Fibroblast of skin of left quadriceps (primary cell): Measurements from ENCODE around the gene TMEM91.
"Not testable (repeated sequence)": the region's sequence is repeated elsewhere in the genome, so short reads cannot be mapped to it uniquely, and the experiment has no call there.

Experiments used
- DNase-seq, 2 experiments: peaks; one replicate each; pipeline ENCODE4 v3.0.0-alpha.2; 2013; ENCODE audit warnings: low read depth in 2 of 2

The TMEM91 gene

DNA sequence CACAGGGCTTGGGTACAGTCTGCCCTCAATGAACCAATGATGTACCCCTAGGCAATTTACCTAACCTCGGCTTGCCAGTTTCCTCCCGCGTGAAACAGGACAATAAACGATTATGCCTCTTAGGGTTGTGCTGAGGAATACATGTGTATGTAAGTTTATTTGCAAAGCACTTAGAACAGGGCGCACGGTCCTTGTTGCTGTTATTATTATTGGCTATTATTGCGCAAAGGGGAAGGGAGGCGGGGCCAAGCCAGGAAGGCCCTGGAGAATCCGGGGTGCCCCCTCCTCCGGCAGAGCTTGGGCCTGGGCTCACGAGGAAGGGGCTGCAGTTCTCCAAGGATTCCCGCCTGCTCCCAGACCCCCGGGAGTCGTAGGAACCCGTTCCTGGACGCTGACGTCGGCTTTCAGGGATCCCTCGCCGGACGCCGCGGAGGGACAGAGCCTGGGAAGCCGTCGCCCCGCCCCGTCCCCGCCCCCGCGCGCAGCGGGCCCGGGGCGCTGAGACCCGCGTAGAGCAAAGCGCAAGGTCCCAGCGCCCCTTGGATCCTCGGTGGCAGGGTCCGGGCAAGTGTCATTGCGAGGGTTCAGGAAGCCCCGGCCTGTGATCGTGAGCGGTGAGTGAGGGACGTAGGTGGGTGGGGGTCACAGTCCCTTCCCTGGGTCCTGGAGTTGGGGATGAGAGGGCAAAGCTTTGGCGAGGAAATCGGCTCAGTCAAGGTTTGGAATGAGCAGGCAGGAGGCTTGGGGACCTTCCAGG lies at the start of gene TMEM91:
Gene TMEM91, plus strand, starts transcription at position 293 of the 757 bp plus-strand sequence. CDS start 1,777 bp downstream, outside the sequence.
- DNase-seq = no peak

DNA sequence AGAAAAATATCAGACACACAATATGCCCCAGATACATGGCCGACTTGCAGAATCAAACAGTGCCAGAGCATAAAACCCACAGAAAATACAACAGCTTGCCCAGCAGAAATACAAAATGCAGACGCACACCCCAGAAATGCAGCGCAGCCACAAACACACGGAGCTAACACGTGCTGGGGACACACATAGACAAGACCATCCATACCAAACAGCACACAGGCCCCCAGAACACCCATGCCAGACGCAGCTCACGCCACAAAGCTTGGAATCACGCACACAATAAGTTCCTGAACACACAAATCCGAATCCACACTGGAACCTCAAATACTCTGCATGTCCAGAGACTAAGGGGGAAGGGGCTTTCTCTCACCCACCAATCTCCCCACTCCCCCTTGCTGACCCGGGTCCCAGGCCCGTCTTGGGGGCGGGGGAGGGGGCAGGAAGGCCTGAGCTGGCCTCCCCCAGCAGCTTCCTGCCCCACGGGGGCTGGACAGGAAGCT lies 49.2 kb upstream of the TMEM91 start:
- no peak for DNase-seq

DNA sequence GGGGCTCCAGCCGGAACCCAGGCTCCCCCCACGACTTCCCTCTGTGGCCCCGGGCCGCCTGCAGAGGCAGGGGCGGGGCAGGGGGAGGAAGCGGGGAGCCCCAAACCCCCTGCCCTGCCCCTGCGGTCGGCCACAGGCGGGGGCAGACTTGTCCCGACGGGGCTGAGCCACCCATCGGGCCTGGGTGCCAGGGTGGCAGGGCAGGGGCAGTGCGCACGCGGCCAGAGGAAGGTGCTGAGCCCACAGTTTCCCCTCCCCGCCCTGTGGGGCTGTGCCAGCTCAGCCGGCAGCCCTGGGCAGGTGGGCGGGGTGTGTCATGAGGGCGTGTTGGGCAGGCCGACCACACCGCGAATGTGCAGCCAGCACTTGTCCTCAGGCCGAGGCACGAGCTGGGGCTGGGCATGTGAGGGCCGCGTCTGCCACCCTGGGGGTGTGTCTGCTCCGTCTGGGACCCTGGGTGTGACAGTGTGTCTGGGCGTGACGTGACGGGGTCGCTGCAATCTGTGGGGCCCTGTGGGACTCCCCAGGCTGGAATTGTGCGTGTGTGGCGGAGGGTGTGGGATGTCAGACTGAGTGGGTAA lies 48.7 kb upstream of the TMEM91 start:
- DNase-seq = no peak

DNA sequence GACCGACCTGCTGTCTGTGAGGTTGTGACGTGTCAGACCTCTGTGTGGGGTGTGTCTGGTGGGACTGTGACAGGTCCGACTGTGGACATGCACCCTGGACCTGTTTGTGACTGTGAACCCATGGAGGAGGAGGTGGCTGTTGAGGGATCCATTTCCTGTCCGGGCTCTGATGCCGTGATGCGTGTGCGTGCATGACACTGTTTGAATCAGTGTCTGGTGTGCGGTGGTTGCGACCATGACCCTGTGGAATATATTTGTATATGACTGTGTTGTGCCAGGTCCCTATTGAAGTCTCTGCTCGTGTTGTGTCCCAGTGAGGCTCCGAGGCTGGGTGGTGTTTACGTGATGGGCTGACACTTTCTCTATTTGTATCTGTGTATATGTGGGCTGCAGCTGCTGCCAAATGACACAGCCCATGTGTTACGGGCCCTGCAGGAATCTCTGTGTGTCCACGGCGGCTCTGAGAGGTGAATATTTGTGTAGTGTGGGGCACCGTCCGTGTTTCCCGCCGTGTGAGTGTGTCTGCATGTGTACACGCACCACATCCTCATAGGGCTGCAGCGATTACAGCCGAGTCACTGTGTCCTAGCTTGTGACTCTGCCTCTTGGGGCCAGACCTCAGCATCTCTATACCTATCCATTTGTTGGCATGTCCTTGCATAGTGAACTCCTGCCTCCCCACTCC lies 48.0 kb upstream of the TMEM91 start:
- no peak for DNase-seq

DNA sequence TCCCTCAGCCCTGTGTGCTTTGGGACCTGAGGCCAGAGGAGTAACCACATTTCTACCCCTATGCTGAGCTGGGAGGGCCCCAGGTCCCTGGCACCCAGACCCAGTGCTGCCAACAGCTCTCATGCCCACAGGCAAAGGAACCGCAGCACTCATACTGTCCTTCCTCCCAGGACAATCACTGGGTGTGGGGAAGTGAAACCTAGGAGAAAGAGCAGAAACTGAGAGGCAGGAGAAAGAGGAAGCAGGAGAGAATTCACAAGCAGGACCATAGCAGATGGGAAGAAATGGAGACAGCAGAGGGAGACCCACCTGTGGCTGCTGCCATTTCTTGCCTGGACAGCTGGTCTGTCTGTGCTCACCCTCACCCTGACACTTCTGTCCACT lies 47.5 kb upstream of the TMEM91 start:
- DNase-seq = no peak

DNA sequence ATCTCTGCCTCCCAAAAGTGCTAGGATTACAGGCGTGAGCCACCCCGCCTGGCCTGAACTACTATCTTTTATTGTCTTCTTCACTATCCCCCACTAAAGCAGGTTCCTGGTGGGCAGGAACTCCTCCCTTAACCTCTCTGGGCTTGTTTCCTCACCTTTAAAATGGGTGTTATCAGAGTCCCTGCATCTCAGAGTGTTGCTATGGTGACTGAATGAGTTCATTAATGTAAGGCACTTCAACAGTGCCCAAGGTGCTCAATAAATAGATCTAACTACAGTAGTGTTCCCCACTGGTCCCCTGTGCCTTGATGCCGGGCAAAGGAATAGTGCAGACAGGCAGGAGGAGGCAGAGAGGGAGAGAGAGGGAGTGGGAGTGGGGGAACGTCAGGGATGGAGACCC lies 45.9 kb upstream of the TMEM91 start:
- DNase-seq = no peak

DNA sequence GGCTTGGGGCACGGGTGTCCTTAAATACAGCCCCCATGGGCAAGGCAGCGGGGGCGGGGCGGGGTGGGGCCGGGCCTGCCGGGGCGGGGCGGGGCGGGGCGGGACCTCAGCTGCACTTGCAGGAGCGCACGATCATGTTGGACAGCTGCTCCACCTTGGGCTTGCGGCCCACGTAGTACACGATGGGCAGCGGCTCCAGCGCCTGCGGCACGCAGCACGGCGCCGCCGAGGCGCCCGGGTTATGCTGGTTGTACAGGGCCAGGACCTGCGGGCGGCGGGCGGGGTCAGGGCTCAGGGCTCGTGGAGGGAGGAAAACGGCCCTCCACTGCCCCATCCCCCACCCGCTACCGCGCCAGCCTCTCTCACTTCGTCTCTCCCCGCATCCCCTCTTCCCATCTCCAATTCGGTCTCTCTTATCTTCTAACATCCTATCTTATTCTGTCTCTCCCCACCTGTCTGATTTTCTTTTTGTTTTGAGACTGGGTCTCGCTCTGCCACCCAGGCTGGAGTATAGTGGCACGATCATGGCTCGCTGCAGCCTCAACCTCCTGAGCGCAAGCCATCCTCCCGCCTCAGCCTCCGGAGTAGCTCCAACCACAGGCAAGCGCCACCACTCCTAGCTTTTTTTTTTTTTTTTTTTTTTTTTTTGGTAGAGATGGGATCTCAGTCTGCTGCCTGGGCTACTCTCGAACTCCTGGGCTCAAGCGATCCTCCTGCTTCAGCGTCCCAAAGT lies 45.2 kb upstream of the TMEM91 start:
- no peak for DNase-seq

DNA sequence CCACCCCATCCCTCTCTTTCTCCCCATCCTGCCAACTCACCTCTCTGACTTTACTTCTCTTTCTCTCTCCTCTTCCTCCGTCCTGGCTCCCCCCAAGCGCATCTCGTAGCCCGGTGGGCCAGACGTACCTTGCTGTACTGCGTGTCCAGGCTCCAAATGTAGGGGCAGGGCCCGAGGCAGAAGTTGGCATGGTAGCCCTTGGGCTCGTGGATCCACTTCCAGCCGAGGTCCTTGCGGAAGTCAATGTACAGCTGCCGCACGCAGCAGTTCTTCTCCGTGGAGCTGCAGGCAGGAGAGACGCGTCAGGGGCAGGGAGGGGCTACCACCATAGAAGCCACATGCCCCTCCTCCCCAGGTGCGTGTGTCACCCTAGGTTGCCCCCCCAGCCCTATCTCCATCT lies 44.3 kb upstream of the TMEM91 start:
- DNase-seq = no peak

DNA sequence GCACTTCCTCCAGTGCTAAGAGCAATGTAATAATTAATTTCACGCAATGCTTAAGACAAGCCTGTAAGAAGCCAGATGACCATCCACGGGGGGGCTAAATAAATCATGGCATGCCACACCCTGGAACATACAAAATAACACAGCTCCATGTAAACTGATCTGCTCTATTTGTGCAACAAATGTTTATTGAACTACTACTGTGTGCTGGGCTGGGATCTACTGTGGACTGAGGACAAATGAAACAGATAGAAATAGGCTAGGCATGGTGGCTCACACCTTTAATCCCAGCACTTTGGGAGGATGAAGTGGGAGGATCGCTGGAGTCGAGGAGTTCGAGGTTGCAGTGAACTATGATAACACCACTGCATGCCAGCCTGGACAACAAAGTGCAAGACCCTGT lies 43.9 kb upstream of the TMEM91 start:
- no peak for DNase-seq

DNA sequence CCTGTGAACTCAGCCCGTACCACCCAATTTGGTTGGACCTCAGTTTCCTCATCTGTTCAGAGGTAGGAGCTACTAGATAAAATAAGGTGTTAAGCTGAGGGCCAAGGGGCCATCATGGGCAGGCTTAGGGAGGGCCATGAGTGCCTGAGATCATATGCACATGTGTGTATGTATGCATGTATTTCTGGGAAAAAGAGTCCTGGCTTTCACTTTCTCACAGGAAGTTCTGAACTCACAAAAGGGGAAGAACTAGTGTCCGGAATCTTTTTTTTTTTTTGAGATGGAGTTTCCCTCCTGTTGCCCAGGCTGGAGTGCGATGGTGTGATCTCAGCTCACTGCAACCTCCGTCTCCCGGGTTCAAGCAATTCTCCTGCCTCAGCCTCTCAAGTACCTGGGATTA lies 41.5 kb upstream of the TMEM91 start:
- DNase-seq = no peak

DNA sequence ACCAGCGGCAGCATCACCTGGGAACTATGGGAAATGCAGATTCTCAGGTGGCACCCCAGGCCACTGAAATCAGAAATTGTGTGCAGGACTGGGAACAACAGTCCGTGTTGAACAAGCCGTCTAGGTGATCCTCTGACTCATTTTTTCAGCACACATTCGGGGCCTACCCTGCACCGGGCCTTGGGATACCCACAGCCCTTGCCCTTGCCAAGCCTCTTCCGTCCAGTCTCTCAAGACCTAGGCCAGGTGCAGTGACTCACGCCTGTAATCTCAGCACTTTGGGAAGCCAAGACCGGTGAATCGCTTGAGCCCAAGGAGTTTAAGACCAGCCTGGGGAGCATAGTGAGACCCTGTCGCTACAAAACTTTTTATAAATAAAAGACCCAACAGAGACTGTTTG lies 40.9 kb upstream of the TMEM91 start:
- DNase-seq = no peak

DNA sequence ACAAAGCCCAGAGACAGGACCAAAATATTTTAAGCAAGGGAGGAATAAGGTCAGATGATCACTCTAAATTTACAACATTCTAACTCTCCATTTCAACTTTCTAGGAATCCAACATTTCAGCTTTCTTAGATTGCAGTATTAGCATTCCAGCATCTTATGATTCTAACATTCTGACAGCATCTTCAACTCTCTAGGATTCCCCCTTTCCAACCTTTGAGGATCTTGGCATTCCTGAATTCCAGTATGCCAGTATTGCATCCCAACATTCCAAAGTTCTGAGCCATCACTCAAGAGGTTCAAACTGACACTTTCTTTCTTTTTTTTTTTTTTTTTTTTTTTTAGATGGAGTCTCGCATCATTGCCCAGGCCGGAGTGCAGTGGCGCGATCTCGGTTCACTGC lies 36.4 kb upstream of the TMEM91 start:
- DNase-seq = peak in 1 of 2 experiments; percentile 57

DNA sequence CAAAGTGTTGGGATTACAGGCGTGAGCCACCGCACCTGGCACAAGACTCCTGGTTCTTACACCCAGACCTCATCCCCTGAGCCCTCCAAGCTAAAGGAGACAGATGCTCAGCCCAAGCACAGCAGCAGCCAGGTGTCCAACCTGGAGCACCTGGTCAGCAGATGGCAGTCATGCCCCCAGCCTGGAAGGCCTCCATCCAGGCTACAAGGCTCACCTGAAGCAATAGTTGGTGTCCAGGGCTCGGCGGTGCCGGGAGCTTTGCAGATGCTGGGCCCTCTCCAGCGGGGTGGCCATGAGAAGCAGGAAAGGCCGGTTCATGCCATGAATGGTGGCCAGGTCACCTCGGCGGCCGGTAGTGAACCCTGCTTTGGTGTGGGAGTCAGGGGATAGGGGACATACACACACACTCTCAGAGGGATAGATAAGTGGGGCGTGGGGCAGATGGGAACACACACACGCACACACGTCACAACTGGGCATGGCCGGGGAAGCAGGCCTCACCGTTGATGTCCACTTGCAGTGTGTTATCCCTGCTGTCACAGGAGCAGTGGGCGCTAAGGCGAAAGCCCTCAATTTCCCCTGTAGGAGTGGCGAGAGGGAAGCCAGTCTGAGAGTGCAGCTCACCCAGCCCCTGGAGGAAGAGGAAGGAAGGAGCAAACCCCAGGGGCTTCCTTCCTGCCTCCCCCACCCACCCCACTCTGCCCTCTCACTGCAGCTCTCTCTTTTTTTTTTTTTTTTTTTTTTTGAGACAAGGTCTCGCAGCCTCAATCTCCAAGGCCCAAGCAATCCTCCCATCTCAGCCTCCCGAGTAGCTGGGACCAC lies 34.5 kb upstream of the TMEM91 start:
- DNase-seq = no peak

DNA sequence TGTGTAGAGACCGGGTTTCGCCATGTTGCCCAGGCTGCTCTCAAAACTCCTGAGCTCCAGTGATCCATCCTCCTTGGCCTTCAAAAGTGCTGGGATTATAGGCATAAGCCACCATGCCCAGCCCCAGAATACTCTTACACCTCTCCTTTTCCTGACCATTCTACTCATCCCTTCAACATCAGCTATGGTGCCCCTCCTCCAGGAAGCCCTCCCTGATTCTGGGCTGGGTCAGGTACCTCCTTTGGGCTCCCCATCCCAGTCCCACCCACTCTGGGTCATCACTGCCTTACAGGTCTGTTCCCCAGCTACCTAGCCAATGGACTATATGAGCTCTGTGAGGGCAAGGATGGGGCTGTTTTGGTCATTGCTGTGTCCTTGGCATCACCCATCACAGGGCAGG lies 32.2 kb upstream of the TMEM91 start:
- DNase-seq = no peak

DNA sequence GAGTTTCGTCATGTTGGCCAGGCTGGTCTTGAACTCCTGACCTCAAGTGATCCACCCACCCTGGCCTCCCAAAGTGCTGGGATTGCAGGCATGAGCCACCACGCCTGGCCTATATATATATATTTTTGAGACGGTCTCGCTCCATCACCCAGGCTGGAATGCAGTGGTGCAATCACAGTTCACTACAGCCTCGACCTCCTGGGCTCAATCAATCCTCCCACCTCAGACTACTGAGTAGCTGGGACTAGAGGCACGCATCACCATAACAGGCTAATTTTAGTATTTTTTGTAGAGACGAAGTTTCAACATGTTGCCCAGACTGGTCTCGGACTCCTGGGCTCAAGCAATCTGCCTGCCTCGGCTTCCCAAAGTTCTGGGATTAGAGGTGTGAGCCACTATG lies 29.4 kb upstream of the TMEM91 start:
- DNase-seq = not testable (repeated sequence)

DNA sequence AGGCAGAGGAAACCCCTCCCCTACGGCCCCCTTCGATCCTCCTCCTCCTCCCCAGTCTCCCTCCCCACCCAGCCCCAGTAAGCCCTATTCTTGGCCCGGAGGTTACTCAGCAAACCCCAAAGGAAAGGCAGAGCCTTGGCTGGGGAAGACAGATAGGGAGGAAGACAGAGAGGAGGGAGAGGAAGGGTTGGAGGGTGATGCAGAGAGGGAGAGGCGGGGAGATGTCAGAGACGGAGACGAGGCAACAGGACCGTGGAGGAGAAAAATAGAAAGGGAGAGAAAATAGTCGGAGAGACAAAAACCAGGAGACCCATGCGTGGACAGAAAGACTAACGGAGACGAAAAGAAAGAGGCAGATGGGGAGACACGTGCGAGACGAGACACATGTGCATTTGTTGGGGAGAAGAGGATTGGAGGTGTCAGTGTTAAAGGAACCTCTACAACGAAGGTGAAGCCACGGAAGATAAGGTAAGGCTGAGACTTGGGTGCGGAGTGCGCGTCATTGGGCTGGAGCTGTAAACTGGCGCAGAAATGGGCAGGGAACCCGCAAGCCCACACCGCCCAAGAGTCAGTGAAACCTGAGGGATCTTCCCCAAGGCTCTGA lies 25.5 kb upstream of the TMEM91 start:
- DNase-seq = no peak

DNA sequence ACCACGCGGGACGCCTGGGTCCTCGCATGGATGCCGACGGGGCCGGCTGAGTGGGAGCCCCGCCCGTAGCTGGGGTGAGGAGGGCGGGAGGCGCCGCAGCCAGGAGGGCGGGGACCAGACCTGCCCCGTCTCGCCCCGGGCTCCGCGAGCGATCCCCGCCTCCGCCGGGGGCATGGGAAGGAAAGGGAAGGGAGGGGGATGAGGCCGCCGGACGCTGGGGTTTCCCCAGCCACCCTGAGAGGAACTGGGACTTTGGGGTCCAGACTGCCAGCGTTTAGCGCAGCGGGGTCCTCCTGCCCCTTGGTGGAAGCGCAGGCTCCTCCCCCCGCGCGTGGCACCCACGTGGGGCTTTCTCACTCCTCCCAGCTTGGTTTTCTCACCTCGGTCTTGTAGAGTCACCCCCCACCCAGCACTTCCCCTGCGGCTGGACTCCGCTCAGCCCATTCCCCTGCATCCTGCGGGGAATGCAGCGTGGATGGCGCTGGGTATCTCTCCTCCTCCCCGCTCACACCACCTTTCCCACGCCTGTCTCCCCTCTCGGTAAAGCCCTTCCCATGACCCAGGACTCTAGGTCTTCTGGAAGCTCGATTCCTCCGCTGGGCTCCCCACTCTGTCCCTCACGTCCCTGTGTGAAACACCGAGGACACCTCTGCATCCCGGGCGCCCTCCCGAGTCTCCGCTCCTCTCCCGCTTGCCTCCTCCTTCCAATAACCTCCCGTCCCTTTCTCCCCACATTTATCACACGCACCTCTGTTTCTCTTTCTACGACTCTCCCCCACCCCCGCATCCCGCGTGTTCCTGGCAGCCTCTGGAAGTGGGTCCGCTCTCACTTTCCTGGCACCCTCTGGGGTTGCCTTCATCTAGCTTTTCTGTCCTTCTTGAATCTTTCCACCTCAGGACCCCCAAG lies 24.7 kb upstream of the TMEM91 start:
- DNase-seq = no peak

DNA sequence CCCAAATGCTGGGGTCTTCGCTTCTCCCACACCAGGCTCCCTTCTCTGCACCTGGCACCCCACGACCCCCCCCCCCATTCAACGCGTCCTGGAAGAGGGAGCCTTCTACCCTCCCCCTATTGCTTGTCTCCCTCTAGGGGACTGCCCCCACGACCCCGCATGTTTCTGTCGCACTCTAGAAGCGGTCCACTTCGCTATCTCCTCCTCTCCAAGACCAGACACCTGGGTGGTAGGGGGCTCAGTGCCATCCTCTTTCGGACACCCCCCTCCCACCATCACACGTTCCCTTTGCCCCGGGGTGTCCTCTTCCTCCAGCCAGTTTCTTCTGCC lies 24.1 kb upstream of the TMEM91 start:
- DNase-seq = no peak

DNA sequence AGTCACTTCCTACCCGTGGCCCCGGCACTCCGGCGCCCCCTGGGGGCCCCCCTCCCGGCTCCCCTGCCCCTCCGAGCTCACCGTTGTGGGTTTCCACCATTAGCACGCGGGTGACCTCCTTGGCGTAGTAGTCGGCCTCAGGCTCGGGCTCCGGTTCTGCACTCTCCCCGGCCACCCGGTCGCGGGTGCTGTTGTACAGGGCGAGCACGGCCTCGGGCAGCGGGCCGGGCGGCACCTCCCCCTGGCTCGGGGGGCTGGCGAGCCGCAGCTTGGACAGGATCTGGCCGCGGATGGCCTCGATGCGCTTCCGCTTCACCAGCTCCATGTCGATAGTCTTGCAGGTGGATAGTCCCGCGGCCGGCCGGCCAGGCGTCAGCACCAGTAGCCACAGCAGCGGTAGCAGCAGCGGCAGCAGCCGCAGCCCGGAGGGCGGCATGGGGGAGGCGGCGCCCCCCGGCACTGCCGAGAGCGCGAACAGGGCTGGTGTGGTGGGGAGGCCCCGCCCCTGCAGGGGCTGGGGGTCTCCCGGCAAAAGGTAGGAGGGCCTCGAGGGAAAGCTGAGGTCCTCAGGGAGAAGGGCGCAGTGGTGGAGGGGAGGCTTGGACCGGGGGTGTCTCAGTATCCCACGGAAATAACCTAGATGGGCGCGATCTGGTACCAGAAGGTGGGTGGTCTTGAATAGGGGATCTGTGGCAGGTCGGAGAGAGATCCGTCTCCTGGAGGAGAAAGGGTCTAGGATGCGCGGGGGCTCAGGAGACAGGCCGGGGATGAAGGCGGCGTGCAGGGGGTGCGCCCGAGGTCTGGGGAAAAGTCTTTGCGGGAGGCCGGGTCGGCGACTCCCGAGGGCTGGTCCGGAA lies 23.5 kb upstream of the TMEM91 start:
- DNase-seq = no peak
